GM19467 (cell line): Measurements from ENCODE around the gene NT5DC4.

Experiments used
- ATAC-seq: cut with Tn5 transposase; IDR thresholded peaks from one replicate; pipeline ENCODE4 v1.9.1; 2021; ENCODE audit warnings: mild to moderate bottlenecking, moderate library complexity; ENCODE audit not compliant: unreplicated experiment

NT5DC4 gene

GRCh38 chr2:112782234-112782799, 61.5 kb downstream of the NT5DC4 start:
- ATAC-seq, result peak; percentile 80

GRCh38 chr2:112783187-112783714, 62.4 kb downstream of the NT5DC4 start:
- ATAC-seq, result no peak

- ATAC-seq, result no peak
These were observed 63.7 kb downstream of the NT5DC4 start, which contains the start of gene IL1A for GRCh38 chr2:112784199-112785189. TSS of gene IL1A (minus strand) at chr2:112784493. CDS start at chr2:112783770, 723 bp downstream.

- ATAC-seq, result no peak
These were observed 66.5 kb downstream of the NT5DC4 start for GRCh38 chr2:112787294-112787693.

- no peak for ATAC-seq
These were observed 67.0 kb downstream of the NT5DC4 start for GRCh38 chr2:112787729-112788393.

GRCh38 chr2:112788653-112789052, 67.8 kb downstream of the NT5DC4 start:
- ATAC-seq, result no peak
